ENCODE measurements around the gene NCAPD2. TPM values are rescaled to one million over a fixed set of nuclear protein-coding genes. Genes with fewer than 3 reads are reported as not detected.

The NCAPD2 gene
- total RNA-seq, 2 donors from 2014 or later = 35.9 to 94.1 TPM

DNA sequence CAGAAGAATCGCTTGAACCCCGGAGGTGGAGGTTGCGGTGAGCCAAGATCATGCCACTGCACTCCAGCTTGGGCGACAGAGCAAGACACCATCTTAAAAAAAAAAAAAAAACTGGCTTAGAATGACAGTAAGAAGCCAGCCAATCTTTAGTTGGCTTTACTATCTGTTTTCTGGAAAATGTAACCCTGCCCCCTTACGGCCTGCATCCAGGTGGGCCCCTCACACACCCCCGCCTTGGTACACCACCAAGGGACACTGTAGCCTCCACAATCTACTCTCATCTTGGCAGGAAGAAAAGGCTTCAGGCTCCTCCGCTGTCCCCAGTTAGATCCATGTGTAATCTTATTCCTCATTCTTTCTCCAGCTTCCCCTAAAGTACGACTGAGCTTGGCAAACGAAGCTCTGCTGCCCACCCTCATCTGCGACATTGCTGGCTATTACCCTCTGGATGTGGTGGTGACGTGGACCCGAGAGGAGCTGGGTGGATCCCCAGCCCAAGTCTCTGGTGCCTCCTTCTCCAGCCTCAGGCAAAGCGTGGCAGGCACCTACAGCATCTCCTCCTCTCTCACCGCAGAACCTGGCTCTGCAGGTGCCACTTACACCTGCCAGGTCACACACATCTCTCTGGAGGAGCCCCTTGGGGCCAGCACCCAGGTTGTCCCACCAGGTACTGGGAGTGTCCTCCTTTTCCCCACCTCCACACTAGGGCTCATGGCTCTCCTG, 35.5 kb upstream of the NCAPD2 start:
- no peak for TF ChIP-seq CTCF (IDR thresholded peaks at IDR 0.05)
- Histone ChIP-seq H3K4me3 (no peak overlapping the region), H3K9me3 (no peaks in the 10 kb centered on the region), H3K4me1 (no peaks in the 10 kb centered on the region), H3K27me3 (no peaks in the 10 kb centered on the region), H3K36me3 (peaks cover 26% of the 10 kb centered on the region), H3K9ac (ENCODE audit: low read depth in 2 of 2, low read length in 2 of 2) (no peak overlapping the region), H3K27ac (no peak overlapping the region)
- no peak for DNase-seq
- intact Hi-C loops (cut with DNase I) = no loop called here

DNA sequence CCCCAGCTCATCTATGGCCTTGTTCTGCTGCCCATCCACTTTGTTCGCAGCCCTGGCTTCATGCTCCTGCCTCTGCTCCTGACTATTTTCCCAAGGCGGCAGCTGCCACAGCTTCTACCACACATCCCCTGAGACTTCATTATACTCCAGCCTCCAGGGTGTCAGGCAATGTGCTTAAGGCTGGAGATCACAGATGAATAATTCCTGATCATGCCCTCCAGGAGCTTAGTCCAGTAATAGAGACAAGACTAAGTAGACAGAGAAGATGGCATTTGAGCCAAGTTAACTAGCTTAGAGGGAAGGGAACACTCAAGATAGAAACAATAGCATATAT, 34.9 kb upstream of the NCAPD2 start:
- intact Hi-C loops (cut with DNase I) = no loop called here
- H3K9me3 ChIP-seq = no peaks in the 10 kb centered on the region
- no peak for DNase-seq
- no peak overlapping the region for H3K4me3 ChIP-seq
- TF ChIP-seq CTCF (IDR thresholded peaks at IDR 0.05) = no peak
- no peak overlapping the region for H3K27ac ChIP-seq
- no peaks in the 10 kb centered on the region for H3K4me1 ChIP-seq
- H3K9ac ChIP-seq (ENCODE audit: low read depth in 2 of 2, low read length in 2 of 2) = no peak overlapping the region
- no peaks in the 10 kb centered on the region for H3K27me3 ChIP-seq
- peaks cover 25% of the 10 kb centered on the region for H3K36me3 ChIP-seq

DNA sequence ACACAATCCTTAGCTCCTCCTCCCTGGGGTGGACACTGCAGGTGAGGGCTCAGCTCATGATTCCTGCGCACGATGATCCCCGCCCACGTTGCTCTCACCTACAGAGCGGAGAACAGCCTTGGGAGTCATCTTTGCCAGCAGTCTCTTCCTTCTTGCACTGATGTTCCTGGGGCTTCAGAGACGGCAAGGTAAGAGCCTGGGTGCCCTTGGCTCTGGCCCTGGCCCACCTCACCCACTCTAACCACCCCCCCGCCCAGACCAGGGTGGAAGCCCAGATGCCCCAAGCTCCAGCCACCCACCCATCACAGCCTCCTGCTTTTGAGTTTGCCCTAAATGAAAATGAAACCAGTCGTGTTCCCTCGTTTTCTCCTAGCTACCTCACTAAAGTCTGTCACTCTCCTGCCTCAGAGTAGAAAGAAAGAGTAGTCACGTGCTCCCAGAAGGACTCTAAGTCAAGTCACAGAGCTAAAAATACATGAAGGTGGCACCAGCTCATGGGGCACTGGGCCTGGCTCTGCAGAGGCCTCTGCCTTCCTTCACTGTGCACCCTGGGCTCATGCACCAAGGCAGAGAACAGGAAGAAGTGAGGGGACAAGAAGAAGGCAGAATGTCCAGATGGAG, 33.0 kb upstream of the NCAPD2 start:
- Histone ChIP-seq H3K9ac (ENCODE audit: low read depth in 2 of 2, low read length in 2 of 2) (peak overlapping the region in 1 of 2 donors; percentile 16), H3K9me3 (no peaks in the 10 kb centered on the region), H3K4me1 (peaks cover 4% of the 10 kb centered on the region), H3K27me3 (no peaks in the 10 kb centered on the region), H3K27ac (peak overlapping the region; percentile 62), H3K36me3 (peaks cover 20% of the 10 kb centered on the region), H3K4me3 (no peak overlapping the region)
- TF ChIP-seq CTCF (IDR thresholded peaks at IDR 0.05) = no peak
- no peak for DNase-seq
- intact Hi-C loops (cut with DNase I) = loop anchor here (5.0 kb wide), 1 partner anchor 139 kb away; no protein-coding TSS in a partner anchor

DNA sequence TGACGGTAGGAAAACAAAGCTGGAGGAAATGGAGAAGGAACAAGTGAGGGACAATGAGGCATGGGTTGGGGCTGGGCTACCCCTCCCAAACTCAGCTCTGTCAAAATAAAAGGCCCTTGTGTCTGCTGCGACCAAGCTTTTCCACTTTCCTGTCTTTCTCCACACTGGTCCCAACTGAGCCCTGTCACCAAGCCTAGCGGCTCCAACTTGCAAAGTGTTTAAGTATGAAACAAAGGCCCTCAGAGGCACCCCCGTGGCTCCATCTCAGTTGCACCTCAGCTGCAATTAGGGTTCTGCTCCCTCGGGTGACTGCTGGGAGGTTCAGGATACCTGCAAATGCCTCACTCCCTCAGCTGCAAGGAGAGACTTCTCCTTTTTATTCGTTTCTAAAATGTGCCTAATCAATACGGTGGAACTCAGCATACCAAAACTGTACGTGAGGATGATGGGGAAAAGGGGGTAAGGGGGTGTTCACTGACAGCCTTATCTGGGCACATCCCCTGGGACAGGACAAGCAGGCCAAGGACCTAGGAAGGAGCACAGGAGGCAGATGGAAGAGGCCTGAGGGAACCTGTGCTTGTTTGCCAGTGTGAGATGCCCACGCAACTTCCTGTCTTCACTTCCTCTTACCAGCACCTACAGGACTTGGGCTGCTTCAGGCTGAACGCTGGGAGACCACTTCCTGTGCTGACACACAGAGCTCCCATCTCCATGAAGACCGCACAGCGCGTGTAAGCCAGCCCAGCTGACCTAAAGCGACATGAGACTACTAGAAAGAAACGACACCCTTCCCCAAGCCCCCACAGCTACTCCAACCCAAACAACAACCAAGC, 32.3 kb upstream of the NCAPD2 start:
- Histone ChIP-seq H3K9ac (ENCODE audit: low read depth in 2 of 2, low read length in 2 of 2) (peak overlapping the region in 1 of 2 donors; percentile 18), H3K36me3 (peaks cover 20% of the 10 kb centered on the region), H3K4me1 (peaks cover 5% of the 10 kb centered on the region), H3K27me3 (no peaks in the 10 kb centered on the region), H3K4me3 (no peak overlapping the region), H3K27ac (peak overlapping the region; percentile 62), H3K9me3 (no peaks in the 10 kb centered on the region)
- peak; percentile 58 for DNase-seq
- no peak for TF ChIP-seq CTCF (IDR thresholded peaks at IDR 0.05)
- intact Hi-C loops (cut with DNase I) = loop anchor here (5.0 kb wide), 1 partner anchor 139 kb away; no protein-coding TSS in a partner anchor

GRCh38 chr12:6462234-6462995, 31.5 kb upstream of the NCAPD2 start:
- intact Hi-C loops (cut with DNase I) = loop anchor here (5.0 kb wide), 1 partner anchor 140 kb away; no protein-coding TSS in a partner anchor
- H3K36me3 ChIP-seq = peaks cover 20% of the 10 kb centered on the region
- H3K27me3 ChIP-seq = no peaks in the 10 kb centered on the region
- no peaks in the 10 kb centered on the region for H3K9me3 ChIP-seq
- H3K27ac ChIP-seq = peak overlapping the region; percentile 62
- no peak for TF ChIP-seq CTCF (IDR thresholded peaks at IDR 0.05)
- H3K9ac ChIP-seq (ENCODE audit: low read depth in 2 of 2, low read length in 2 of 2) = peak overlapping the region in 1 of 2 donors; percentile 18
- H3K4me1 ChIP-seq = peaks cover 5% of the 10 kb centered on the region
- no peak overlapping the region for H3K4me3 ChIP-seq
- DNase-seq = no peak
